HCT116 (cell line): ENCODE data around the gene LCE6A. TPM values are rescaled to one million over a fixed set of nuclear protein-coding genes. Genes with fewer than 3 reads are reported as not detected.

Source experiments
- ATAC-seq: fragments of 200-7000 bp; cut with Tn5 transposase; 2 replicates; pipeline ENCODE4 v1.9.1; 2020; ENCODE audit warnings: mild to moderate bottlenecking, moderate library complexity
- BruUV-seq: library from RNA; stranded (reverse); fragments of 400-500 nt; replicated peaks from 2 replicates; lab custom pipeline; 2021; lab: Mats Ljungman, UMichigan
- CTCF ChIA-PET: fragments of 300-600 bp; sonication (Branson Sonifier 250); formaldehyde crosslinking; loops from one replicate; lab custom pipeline; 2021; ENCODE audit warnings: antibody characterized with exemption; lab: Charles Lee
- POLR2A ChIA-PET: fragments of 300-600, 350-600 bp; sonication (Branson Sonifier 250); formaldehyde crosslinking; loops from one replicate; lab custom pipeline; 2021; ENCODE audit warnings: antibody characterized with exemption; lab: Charles Lee
- RAD21 ChIA-PET, 2 experiments: fragments of 300-600 bp; sonication (Branson Sonifier 250); formaldehyde crosslinking; loops; one replicate each; lab custom pipeline; 2023; ENCODE audit warnings: low total read pairs in 2 of 2; ENCODE audit not compliant: uncharacterized antibody in 2 of 2, unreplicated experiment in 2 of 2, low non-redundant PET in 1 of 2; lab: Charles Lee
- DNase-seq: peaks from one replicate; pipeline ENCODE4 v3.0.0-alpha.2; 2010; ENCODE audit warnings: low read depth, low spot score
- H2AFZ ChIP-seq: fragments of 200-600 bp; shearing (Covaris generic), sonication (generic); 2 replicates; pipeline ENCODE4 v1.6.1; 2017; ENCODE audit warnings: low read depth, mixed run types, mixed read lengths, antibody characterized with exemption, low read length; ENCODE audit not compliant: poor library complexity, severe bottlenecking
- H3K27ac ChIP-seq: 2 replicates; pipeline ENCODE4 v1.5.1; 2012; ENCODE audit warnings: low read depth, low read length
- H3K27me3 ChIP-seq: fragments of 200-600 bp; sonication (generic); 2 replicates; pipeline ENCODE4 v1.6.1; 2016; ENCODE audit warnings: mixed run types, low read length, mixed read lengths; ENCODE audit not compliant: insufficient read depth
- H3K36me3 ChIP-seq, 2 experiments: fragments of 200-500 bp in 1 of 2; fragments of 200-600 bp in 1 of 2; sonication (Bioruptor generic) in 1 of 2; sonication (generic) in 1 of 2; 2 replicates each; pipeline versions ENCODE4 v1.5.1 to v1.6.1; 2014 to 2016; ENCODE audit warnings: low read length in 2 of 2, inconsistent platforms in 1 of 2, mixed read lengths in 1 of 2, mixed run types in 1 of 2; ENCODE audit not compliant: insufficient read depth in 2 of 2, control insufficient read depth in 1 of 2
- H3K4me1 ChIP-seq, 2 experiments: fragments of 200-600 bp in 1 of 2; sonication (generic) in 1 of 2; 2 replicates each; pipeline versions ENCODE4 v1.5.1 to v1.6.1; 2012 to 2017; ENCODE audit warnings: low read length in 2 of 2, inconsistent platforms in 1 of 2, mild to moderate bottlenecking in 1 of 2, mixed read lengths in 1 of 2, mixed run types in 1 of 2, moderate library complexity in 1 of 2; ENCODE audit not compliant: insufficient read depth in 2 of 2, control insufficient read depth in 1 of 2
- H3K4me2 ChIP-seq: fragments of 200-600 bp; sonication (generic); 2 replicates; pipeline ENCODE4 v1.6.1; 2017; ENCODE audit warnings: mixed run types, low read length, mixed read lengths
- H3K4me3 ChIP-seq, 2 experiments: fragments of 200-600 bp in 1 of 2; sonication (generic) in 1 of 2; replicated peaks in 1 of 2; 2 replicates each; pipeline ENCODE4 v1.5.1; 2011 to 2016; ENCODE audit warnings: low read length in 2 of 2, control low read depth in 1 of 2, low read depth in 1 of 2, mild to moderate bottlenecking in 1 of 2, mixed read lengths in 1 of 2, mixed run types in 1 of 2
- H3K79me2 ChIP-seq: fragments of 200-600 bp; sonication (generic); 2 replicates; pipeline ENCODE4 v1.6.1; 2017; ENCODE audit warnings: mild to moderate bottlenecking, mixed run types, low read length, moderate library complexity, mixed read lengths; ENCODE audit not compliant: insufficient read depth
- H3K9ac ChIP-seq: fragments of 200-600 bp; sonication (generic); 2 replicates; pipeline ENCODE4 v1.6.1; 2016; ENCODE audit warnings: low read length, mixed read lengths
- H3K9me2 ChIP-seq: fragments of 200-600 bp; sonication (generic), shearing (Covaris generic); 2 replicates; pipeline ENCODE4 v1.6.1; 2017; ENCODE audit warnings: mixed run types, mild to moderate bottlenecking, moderate library complexity; ENCODE audit not compliant: insufficient read depth
- H3K9me3 ChIP-seq, 2 experiments: fragments of 200-500 bp in 1 of 2; fragments of 200-600 bp in 1 of 2; sonication (Bioruptor generic) in 1 of 2; sonication (generic) in 1 of 2; 2 replicates each; pipeline ENCODE4 v1.6.1; 2014 to 2017; ENCODE audit warnings: low read length in 2 of 2, mixed read lengths in 2 of 2, inconsistent platforms in 1 of 2, low read depth in 1 of 2, mild to moderate bottlenecking in 1 of 2, mixed run types in 1 of 2, moderate library complexity in 1 of 2; ENCODE audit not compliant: control insufficient read depth in 1 of 2, insufficient read depth in 1 of 2
- H4K20me1 ChIP-seq: fragments of 200-600 bp; sonication (generic), shearing (Covaris generic); 2 replicates; pipeline ENCODE4 v1.6.1; 2017; ENCODE audit warnings: mixed run types, mild to moderate bottlenecking, moderate library complexity; ENCODE audit not compliant: insufficient read depth
- CBX3 ChIP-seq: IDR thresholded peaks from 2 replicates; pipeline ENCODE4 v1.6.1; 2012; ENCODE audit warnings: low read depth
- CEBPB ChIP-seq: IDR thresholded peaks from 2 replicates; pipeline ENCODE4 v1.6.1; 2012; ENCODE audit warnings: low read depth
- CTCF ChIP-seq, 3 experiments: fragments of 200-600 bp in 1 of 3; sonication (generic) in 1 of 3; IDR thresholded peaks in 2 of 3; conservative IDR thresholded peaks in 1 of 3; 2 replicates each; pipeline ENCODE4 v1.5.1; 2012 to 2017; ENCODE audit warnings: low read depth in 2 of 3, low read length in 2 of 3, antibody characterized with exemption in 1 of 3, borderline replicate concordance in 1 of 3, control low read depth in 1 of 3, mild to moderate bottlenecking in 1 of 3, mixed read lengths in 1 of 3, mixed run types in 1 of 3, moderate library complexity in 1 of 3; ENCODE audit not compliant: insufficient read depth in 1 of 3
- EGR1 ChIP-seq: IDR thresholded peaks from 2 replicates; pipeline ENCODE4 v1.6.1; 2012; ENCODE audit warnings: low read depth
- ELF1 ChIP-seq: IDR thresholded peaks from 2 replicates; pipeline ENCODE4 v1.6.1; 2012; ENCODE audit warnings: low read depth, borderline replicate concordance
- EZH2 ChIP-seq: fragments of 200-600 bp; sonication (generic); IDR thresholded peaks from 2 replicates; pipeline ENCODE4 v1.6.1; 2017; ENCODE audit warnings: antibody characterized with exemption, mixed run types
- FOSL1 ChIP-seq: IDR thresholded peaks from 2 replicates; pipeline ENCODE4 v1.6.1; 2012; ENCODE audit warnings: low read depth
- JUND ChIP-seq: IDR thresholded peaks from 2 replicates; pipeline ENCODE4 v1.6.1; 2012
- POLR2A ChIP-seq: IDR thresholded peaks from 2 replicates; pipeline ENCODE4 v1.7.0; 2011; ENCODE audit warnings: borderline replicate concordance; ENCODE audit not compliant: insufficient read depth, insufficient read length; ENCODE audit errors: extremely low read depth
- POLR2AphosphoS5 ChIP-seq: IDR thresholded peaks from 2 replicates; pipeline ENCODE4 v1.6.1; 2011; ENCODE audit warnings: mild to moderate bottlenecking, low read depth, low read length, moderate library complexity
- RAD21 ChIP-seq: IDR thresholded peaks from 2 replicates; pipeline ENCODE4 v1.6.1; 2012; ENCODE audit warnings: low read depth, mild to moderate bottlenecking
- SIN3A ChIP-seq: IDR thresholded peaks from 2 replicates; pipeline ENCODE4 v1.6.1; 2012; ENCODE audit warnings: low read depth
- SP1 ChIP-seq: IDR thresholded peaks from 2 replicates; pipeline ENCODE4 v1.6.1; 2012; ENCODE audit warnings: low read depth
- TCF7L2 ChIP-seq: IDR thresholded peaks from 2 replicates; pipeline ENCODE4 v1.7.0; 2011; ENCODE audit warnings: borderline replicate concordance, inconsistent platforms; ENCODE audit not compliant: insufficient read depth, insufficient read length; ENCODE audit errors: extremely low read depth
- ZFX ChIP-seq: fragments of 450-650 bp; IDR thresholded peaks from 2 replicates; pipeline ENCODE4 v1.6.1; 2017
- ZNF274 ChIP-seq: fragments of 200-500 bp; sonication (Bioruptor generic); IDR thresholded peaks from 2 replicates; pipeline ENCODE4 v1.6.1; 2014; ENCODE audit warnings: mild to moderate bottlenecking, low read depth, low read length, inconsistent platforms
- intact Hi-C: fragments of 100-400 bp; cut with micrococcal nuclease; formaldehyde crosslinking; loops from 2 replicates; pipeline ENCODE4 v1.10.0; 2022
- total RNA-seq: library from RNA; stranded (reverse); gene quantifications from one replicate; pipeline ENCODE4 v1.2.1, GENCODE V29; 2021; ENCODE audit not compliant: unreplicated experiment

LCE6A gene
- total RNA-seq, 1 experiment from 2014 or later, result not detected

DNA sequence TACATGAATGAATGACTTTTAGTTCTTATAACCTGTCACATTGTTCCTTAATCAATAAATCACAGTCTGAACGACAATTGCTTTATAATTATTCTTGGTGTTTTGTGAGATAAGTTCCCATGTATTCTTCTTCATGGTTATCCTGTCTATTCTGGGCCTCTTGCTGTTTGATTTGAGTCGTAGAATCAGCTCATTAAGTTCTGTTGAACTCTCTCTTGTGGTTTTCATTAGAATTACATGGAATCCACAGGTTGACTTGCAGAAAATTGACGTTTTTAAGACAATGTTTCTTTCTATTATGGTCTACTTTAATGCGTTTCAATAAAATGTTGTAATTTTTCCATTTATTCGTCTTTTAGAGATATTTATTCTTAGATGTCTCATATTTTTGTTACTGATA lies 19.4 kb upstream of the LCE6A start:
- RAD21 ChIA-PET, result no interaction called here
- Histone ChIP-seq H2AFZ (no peak overlapping the region), H4K20me1 (no peaks in the 10 kb centered on the region), H3K9me2 (no peaks in the 10 kb centered on the region), H3K9me3 (no peaks in the 10 kb centered on the region), H3K4me3 (no peak overlapping the region), H3K27me3 (peaks cover 34% of the 10 kb centered on the region), H3K4me2 (no peak overlapping the region), H3K4me1 (no peaks in the 10 kb centered on the region), H3K36me3 (no peaks in the 10 kb centered on the region), H3K79me2 (no peaks in the 10 kb centered on the region), H3K9ac (no peak overlapping the region), H3K27ac (no peak overlapping the region)
- CTCF ChIA-PET, result no interaction called here
- TF ChIP-seq CEBPB (no peak), SP1 (no peak), POLR2A (no peak), ZFX (no peak), EZH2 (no peak), POLR2AphosphoS5 (no peak), JUND (no peak), RAD21 (no peak), SIN3A (no peak), TCF7L2 (no peak), CBX3 (no peak), ZNF274 (no peak), CTCF (IDR thresholded peaks at IDR 0.05 in 2 of 3, conservative IDR thresholded peaks at IDR 0.05 in 1 of 3; ENCODE audit: borderline replicate concordance in 1 of 3, insufficient read depth in 1 of 3, low read depth in 2 of 3, low read length in 2 of 3) (no peak), EGR1 (no peak), ELF1 (no peak), FOSL1 (no peak)
- POLR2A ChIA-PET, result no interaction called here
- no TSS peak for BruUV-seq
- ATAC-seq (no peak), DNase-seq (no peak)
- intact Hi-C loops, result no loop called here
